WTC11 (cell line): Measurements from ENCODE around the gene FYN.

Experiments
- CTCF ChIP-seq: fragments of 200-600 bp; IDR thresholded peaks from 2 replicates; pipeline ENCODE4 v1.8.0; 2022; ENCODE audit warnings: antibody characterized with exemption
- ESRRA ChIP-seq: sonication (generic); formaldehyde crosslinking; IDR thresholded peaks from 2 replicates; pipeline ENCODE4 v1.8.1; 2022; ENCODE audit warnings: mild to moderate bottlenecking, missing genetic modification reagents, borderline replicate concordance
- FOXJ3 ChIP-seq: sonication (generic); formaldehyde crosslinking; IDR thresholded peaks from 2 replicates; pipeline ENCODE4 v1.9.0; 2021; ENCODE audit warnings: missing genetic modification reagents, mild to moderate bottlenecking, borderline replicate concordance
- NFYB ChIP-seq: sonication (generic); formaldehyde crosslinking; conservative IDR thresholded peaks from 2 replicates; pipeline ENCODE4 v1.8.0; 2022; ENCODE audit warnings: low read depth, missing genetic modification reagents
- TEAD4 ChIP-seq: sonication (generic); formaldehyde crosslinking; IDR thresholded peaks from 2 replicates; pipeline ENCODE4 v1.8.0; 2022; ENCODE audit warnings: mild to moderate bottlenecking, missing genetic modification reagents
- USF2 ChIP-seq: sonication (generic); formaldehyde crosslinking; IDR thresholded peaks from 2 replicates; pipeline ENCODE4 v1.8.1; 2023; ENCODE audit warnings: mild to moderate bottlenecking, missing genetic modification reagents, moderate library complexity

GRCh38 chr6:111862314-111862713, 10.9 kb downstream of the FYN start:
- TF ChIP-seq CTCF, result no peak
- TF ChIP-seq ESRRA, result no peak
- TF ChIP-seq NFYB (CRISPR knock-in tag), result no peak
- no peak for TF ChIP-seq USF2
- TF ChIP-seq TEAD4 (CRISPR knock-in tag), result no peak
- no peak for TF ChIP-seq FOXJ3 (CRISPR knock-in tag)
